H1 (cell line): ENCODE measurements around the gene ARL3. TPM values are rescaled to one million over a fixed set of nuclear protein-coding genes. Genes with fewer than 3 reads are reported as not detected.

ENCODE experiments used
- CTCF ChIA-PET: fragments of 300-600 bp; sonication (Branson Sonifier 250); formaldehyde crosslinking; loops from one replicate; lab custom pipeline; 2021; ENCODE audit not compliant: partially characterized antibody; lab: Charles Lee
- POLR2A ChIA-PET: fragments of 300-600 bp; sonication (Branson Sonifier 250); formaldehyde crosslinking; loops from one replicate; lab custom pipeline; 2021; ENCODE audit warnings: inconsistent platforms; ENCODE audit not compliant: partially characterized antibody; lab: Charles Lee
- DNase-seq, 2 experiments: peaks; one replicate each; pipeline versions ENCODE4 v3.0.0 to v3.0.0-alpha.2; 2010 to 2022; ENCODE audit warnings: low spot score in 2 of 2, low read depth in 1 of 2, mixed read lengths in 1 of 2
- FAIRE-seq: peaks from 2 replicates; lab custom pipeline; 2011; peaks lifted over from hg19 to GRCh38; lab: Jason Lieb, UNC
- H2AFZ ChIP-seq: 2 replicates; pipeline ENCODE4 v1.8.1; 2012; ENCODE audit warnings: low read length, inconsistent platforms
- H2AK5ac ChIP-seq: 2 replicates; pipeline ENCODE4 v1.6.1; 2013; ENCODE audit warnings: low read depth, low read length
- H2BK120ac ChIP-seq: replicated peaks from 2 replicates; pipeline ENCODE3; 2013; ENCODE audit warnings: low read depth, low read length, inconsistent platforms
- H2BK12ac ChIP-seq: 2 replicates; pipeline ENCODE4 v1.6.1; 2013; ENCODE audit warnings: low read depth, low read length
- H2BK15ac ChIP-seq: 2 replicates; pipeline ENCODE4 v1.6.1; 2013; ENCODE audit warnings: low read length
- H2BK20ac ChIP-seq: 2 replicates; pipeline ENCODE4 v1.6.1; 2013; ENCODE audit warnings: low read length
- H2BK5ac ChIP-seq: 2 replicates; pipeline ENCODE4 v1.6.1; 2013; ENCODE audit warnings: low read depth, low read length
- H3K14ac ChIP-seq: 2 replicates; pipeline ENCODE4 v1.6.1; 2013; ENCODE audit warnings: inconsistent platforms; ENCODE audit not compliant: insufficient read length
- H3K18ac ChIP-seq: 2 replicates; pipeline ENCODE4 v1.6.1; 2013; ENCODE audit warnings: low read length; ENCODE audit errors: extremely low read depth
- H3K23ac ChIP-seq: 2 replicates; pipeline ENCODE4 v1.6.1; 2013; ENCODE audit warnings: inconsistent platforms; ENCODE audit not compliant: insufficient read length
- H3K23me2 ChIP-seq: 2 replicates; pipeline ENCODE4 v1.6.1; 2013; ENCODE audit warnings: low read depth, low read length
- H3K27ac ChIP-seq: 2 replicates; pipeline ENCODE4 v1.6.1; 2011; ENCODE audit warnings: low read depth, low read length, inconsistent platforms
- H3K27me3 ChIP-seq, 4 experiments: replicated peaks in 1 of 4; 1 replicate in 1 of 4; 2 replicates in 3 of 4; pipeline versions ENCODE4 v1.6.1 to v1.8.1; 2011 to 2013; ENCODE audit warnings: low read length in 3 of 4, mild to moderate bottlenecking in 3 of 4, inconsistent platforms in 2 of 4, mixed read lengths in 2 of 4, moderate library complexity in 1 of 4; ENCODE audit not compliant: control insufficient read depth in 3 of 4, insufficient read depth in 3 of 4; ENCODE audit errors: extremely low read depth in 1 of 4
- H3K36me3 ChIP-seq, 4 experiments: 2 replicates each; pipeline versions ENCODE4 v1.6.1 to v1.8.1; 2011 to 2013; ENCODE audit warnings: mild to moderate bottlenecking in 4 of 4, low read length in 3 of 4, moderate library complexity in 2 of 4, control low read depth in 1 of 4, inconsistent platforms in 1 of 4; ENCODE audit not compliant: insufficient read depth in 4 of 4, control insufficient read depth in 2 of 4
- H3K4ac ChIP-seq: replicated peaks from 2 replicates; pipeline ENCODE3; 2013; ENCODE audit warnings: low read length, low read depth, mixed read lengths, inconsistent platforms; ENCODE audit not compliant: insufficient read length
- H3K4me1 ChIP-seq, 4 experiments: replicated peaks in 1 of 4; 1 replicate in 1 of 4; 2 replicates in 3 of 4; pipeline versions ENCODE4 v1.6.1 to v1.8.1; 2011 to 2013; ENCODE audit warnings: low read length in 3 of 4, inconsistent platforms in 2 of 4, mixed read lengths in 1 of 4; ENCODE audit not compliant: insufficient read depth in 4 of 4, control insufficient read depth in 3 of 4
- H3K4me2 ChIP-seq, 2 experiments: 2 replicates each; pipeline versions ENCODE4 v1.6.1 to v1.8.1; 2011 to 2013; ENCODE audit warnings: low read depth in 2 of 2, low read length in 2 of 2, control low read depth in 1 of 2, inconsistent platforms in 1 of 2, mild to moderate bottlenecking in 1 of 2; ENCODE audit not compliant: insufficient read depth in 1 of 2
- H3K4me3 ChIP-seq, 4 experiments: fragments of 200-600, 300-600 bp in 1 of 4; sonication (generic), shearing (Covaris generic), sonication (Bioruptor Twin) in 1 of 4; 2 replicates each; pipeline versions ENCODE4 v1.5.1 to v1.8.1; 2011 to 2016; ENCODE audit warnings: low read length in 4 of 4, low read depth in 3 of 4, control low read depth in 2 of 4, inconsistent platforms in 2 of 4, mild to moderate bottlenecking in 2 of 4, mixed read lengths in 1 of 4, moderate library complexity in 1 of 4; ENCODE audit not compliant: insufficient read depth in 2 of 4; ENCODE audit errors: extremely low read depth in 1 of 4
- H3K56ac ChIP-seq: replicated peaks from 2 replicates; pipeline ENCODE3; 2013; ENCODE audit warnings: low read depth, mild to moderate bottlenecking, mixed read lengths, low read length, inconsistent platforms; ENCODE audit not compliant: insufficient read length
- H3K79me1 ChIP-seq: 2 replicates; pipeline ENCODE4 v1.6.1; 2013; ENCODE audit warnings: low read depth, low read length, control low read depth
- H3K79me2 ChIP-seq, 2 experiments: 2 replicates each; pipeline versions ENCODE4 v1.6.1 to v1.8.1; 2012 to 2013; ENCODE audit warnings: low read length in 2 of 2, mild to moderate bottlenecking in 2 of 2, inconsistent platforms in 1 of 2; ENCODE audit not compliant: insufficient read depth in 2 of 2, control insufficient read depth in 1 of 2
- H3K9ac ChIP-seq, 4 experiments: replicated peaks in 1 of 4; 1 replicate in 1 of 4; 2 replicates in 3 of 4; pipeline versions ENCODE4 v1.6.1 to v1.8.1; 2011 to 2013; ENCODE audit warnings: low read depth in 3 of 4, low read length in 3 of 4, control low read depth in 2 of 4, mild to moderate bottlenecking in 2 of 4, moderate library complexity in 2 of 4, inconsistent platforms in 1 of 4; ENCODE audit errors: extremely low read depth in 1 of 4
- H3K9me3 ChIP-seq, 2 experiments: 2 replicates each; pipeline versions ENCODE4 v1.6.1 to v1.8.1; 2012 to 2013; ENCODE audit warnings: mild to moderate bottlenecking in 2 of 2, moderate library complexity in 2 of 2, control low read depth in 1 of 2, inconsistent platforms in 1 of 2, low read depth in 1 of 2, low read length in 1 of 2, mixed read lengths in 1 of 2; ENCODE audit not compliant: insufficient read depth in 2 of 2
- H4K20me1 ChIP-seq, 2 experiments: replicated peaks in 1 of 2; 2 replicates each; pipeline versions ENCODE3 to v1.8.1; 2011 to 2013; ENCODE audit warnings: inconsistent platforms in 2 of 2, low read length in 2 of 2, mild to moderate bottlenecking in 1 of 2; ENCODE audit not compliant: insufficient read depth in 2 of 2, control insufficient read depth in 1 of 2
- H4K5ac ChIP-seq: 2 replicates; pipeline ENCODE4 v1.6.1; 2013; ENCODE audit warnings: low read length, low read depth, mixed read lengths, inconsistent platforms; ENCODE audit not compliant: insufficient read length
- H4K8ac ChIP-seq: 2 replicates; pipeline ENCODE4 v1.8.0; 2013; ENCODE audit warnings: mild to moderate bottlenecking, moderate library complexity, low read length, inconsistent platforms; ENCODE audit not compliant: insufficient read depth; ENCODE audit errors: extremely low read depth
- H4K91ac ChIP-seq: replicated peaks from 2 replicates; pipeline ENCODE3; 2013; ENCODE audit warnings: low read length, mixed read lengths, inconsistent platforms; ENCODE audit not compliant: insufficient read length
- ASH2L ChIP-seq: fragments of 200-600, 300-600 bp; sonication (generic); IDR thresholded peaks from one replicate; pipeline ENCODE4 v1.7.1; 2017; ENCODE audit warnings: low read length
- E2F6 ChIP-seq: IDR thresholded peaks from 2 replicates; pipeline ENCODE4 v1.6.1; 2012; ENCODE audit warnings: inconsistent platforms
- HDAC2 ChIP-seq, 2 experiments: fragments of 300-600 bp in 1 of 2; sonication (generic) in 1 of 2; IDR thresholded peaks; 2 replicates each; pipeline ENCODE4 v1.6.1; 2011 to 2012; ENCODE audit warnings: low read depth in 2 of 2, low read length in 2 of 2, mild to moderate bottlenecking in 2 of 2, moderate library complexity in 2 of 2, borderline replicate concordance in 1 of 2, inconsistent platforms in 1 of 2
- SUZ12 ChIP-seq: fragments of 200-600 bp; sonication (generic); IDR thresholded peaks from 2 replicates; pipeline ENCODE4 v1.6.1; 2012; ENCODE audit warnings: mild to moderate bottlenecking, inconsistent platforms, low read length, moderate library complexity, mixed read lengths
- TAF7 ChIP-seq: optimal IDR thresholded peaks from 2 replicates; pipeline ENCODE3; 2011; ENCODE audit warnings: low read depth, mild to moderate bottlenecking, inconsistent platforms, low read length, moderate library complexity, borderline replicate concordance
- WGBS, 2 experiments: shearing (Covaris generic) in 1 of 2; methylation state at CpG; one replicate each; pipeline versions ENCODE4 v1.1.6 to v1.1.7; 2013 to 2015; ENCODE audit warnings: low lambda C conversion rate in 2 of 2, mixed read lengths in 2 of 2, inconsistent platforms in 1 of 2, low coverage in 1 of 2, missing lambda C conversion rate in 1 of 2; ENCODE audit not compliant: insufficient replicate concordance in 2 of 2, insufficient coverage in 1 of 2, insufficient read length in 1 of 2; ENCODE audit errors: extremely low coverage in 1 of 2, missing lambda C conversion rate in 1 of 2; 5-methylcytosine and 5-hydroxymethylcytosine counted together
- polyA plus RNA-seq, 7 experiments: library from polyadenylated mRNA; depleted of rRNA in 3 of 7; stranded (reverse) in 5 of 7; unstranded in 2 of 7; fragments of >200 nt in 5 of 7; fragments of 200-250 nt in 2 of 7; gene quantifications; 1 replicate in 5 of 7; 2 replicates in 1 of 7; 4 replicates in 1 of 7; pipeline versions ENCODE4 v1.2.1 to v1.2.3, GENCODE V29; 2011 to 2013; ENCODE audit warnings: missing spikeins in 2 of 7, mixed read lengths in 2 of 7
- total RNA-seq: library from RNA; stranded (reverse); fragmentation: NEBNext Ultra II Directional; extraction: Animal tissue kit (Norgen Biotek cat#: 25700); gene quantifications from 2 replicates; pipeline ENCODE4 v1.2.1, GENCODE V29; 2021

The ARL3 gene
- total and polyA plus RNA-seq, 2 of the 8 experiments (the other 6 are each of a cell fraction or from before 2014, with no cell fraction given): 8.8 to 16.2 TPM

- Histone ChIP-seq H4K5ac (no peak overlapping the region), H3K56ac (no peak overlapping the region), H3K23ac (no peak overlapping the region), H4K8ac (no peak overlapping the region), H3K4me1 (peaks cover 13 to 25% (median 16%) of the 10 kb centered on the region in 4 experiments), H2BK15ac (no peak overlapping the region; the same call in 1 of the 2 replicates), H2BK120ac (no peak overlapping the region), H3K4me2 (no peak overlapping the region), H2AK5ac (no peak overlapping the region), H3K18ac (no peak overlapping the region), H4K91ac (no peak overlapping the region), H3K27ac (no peak overlapping the region), H3K14ac (no peak overlapping the region), H2AFZ (no peak overlapping the region), H3K27me3 (no peaks in the 10 kb centered on the region), H3K9me3 (no peaks in the 10 kb centered on the region), H3K9ac (no peak overlapping the region), H3K4ac (no peak overlapping the region), H2BK12ac (0 out of 2 replicates have a peak overlapping the region, but pooled peaks have one; percentile 27), H3K23me2 (no peaks in the 10 kb centered on the region), H4K20me1 (no peaks in the 10 kb centered on the region), H3K4me3 (no peak overlapping the region), H2BK20ac (no peak overlapping the region), H3K36me3 (no peaks in the 10 kb centered on the region), H3K79me2 (no peaks in the 10 kb centered on the region), H2BK5ac (no peak overlapping the region), H3K79me1 (no peaks in the 10 kb centered on the region)
- FAIRE-seq (no peak), DNase-seq (no peak)
- WGBS, 2 experiments: 92% methylated on average over 9 of the region's 10 CpGs; no CpG with 5 or more reads in 1 of the 2 experiments
- CTCF ChIA-PET: interaction anchor here (0.9 to 13.0 kb wide), 17 partner anchors 10 to 85 kb away, joined by 3 to 145 read pairs (median 10); partner anchors contain the start of gene TRIM8
- POLR2A ChIA-PET: interaction anchor here (0.8 to 2.5 kb wide), 5 partner anchors 8 to 24 kb away, joined by 3 to 9 read pairs (median 4); partner anchors contain the start of gene TRIM8
- no peak for TF ChIP-seq HDAC2 (IDR thresholded peaks at IDR 0.05; ENCODE audit: borderline replicate concordance in 1 of 2, low read depth in 2 of 2, low read length in 2 of 2)
- no peak for TF ChIP-seq SUZ12
- no peak for TF ChIP-seq E2F6
- no peak for TF ChIP-seq ASH2L
- TF ChIP-seq TAF7: no peak
These were observed 45.7 kb downstream of the ARL3 start for GRCh38 chr10:102668326-102669107.
